Measurements from ENCODE around the gene AGAP1.

GRCh38 chr2:235988271-235989015 lies 494.6 kb downstream of the AGAP1 start:
- TF ChIP-seq CTCF (IDR thresholded peaks at IDR 0.05) (no peak), PHF8 (IDR thresholded peaks at IDR 0.05; ENCODE audit: borderline replicate concordance, low read depth) (no peak), SREBF2 (IDR thresholded peaks at IDR 0.05) (no peak), MAFK (IDR thresholded peaks at IDR 0.05; ENCODE audit: partially characterized antibody) (no peak), MAX (IDR thresholded peaks at IDR 0.05) (no peak), ZFP36 (IDR thresholded peaks at IDR 0.05; ENCODE audit: borderline replicate concordance, partially characterized antibody) (no peak), MYC (IDR thresholded peaks at IDR 0.05; ENCODE audit: borderline replicate concordance, low read length) (no peak), FOSL2 (IDR thresholded peaks at IDR 0.05) (no peak), FOSL2 (CRISPR knock-in tag; IDR thresholded peaks at IDR 0.05) (no peak), POLR2A (IDR thresholded peaks at IDR 0.05; ENCODE audit: low read length) (no peak), SMC3 (IDR thresholded peaks at IDR 0.05) (no peak)

Measured in A549 (cell line).